OCI-LY1 (cell line): ENCODE data around the gene SAE1.

Experiments used
- CTCF ChIP-seq: fragments of 200-600 bp; sonication (generic), shearing (Covaris generic); IDR thresholded peaks from 2 replicates; pipeline ENCODE4 v1.5.1; 2017; ENCODE audit warnings: mild to moderate bottlenecking, antibody characterized with exemption, low read length, moderate library complexity, mixed read lengths
- EZH2 ChIP-seq: fragments of 200-600 bp; sonication (generic), shearing (Covaris generic); IDR thresholded peaks from 2 replicates; pipeline ENCODE4 v1.8.0; 2017; ENCODE audit warnings: borderline replicate concordance, mixed run types, mild to moderate bottlenecking, antibody characterized with exemption, low read length, moderate library complexity, mixed read lengths

DNA sequence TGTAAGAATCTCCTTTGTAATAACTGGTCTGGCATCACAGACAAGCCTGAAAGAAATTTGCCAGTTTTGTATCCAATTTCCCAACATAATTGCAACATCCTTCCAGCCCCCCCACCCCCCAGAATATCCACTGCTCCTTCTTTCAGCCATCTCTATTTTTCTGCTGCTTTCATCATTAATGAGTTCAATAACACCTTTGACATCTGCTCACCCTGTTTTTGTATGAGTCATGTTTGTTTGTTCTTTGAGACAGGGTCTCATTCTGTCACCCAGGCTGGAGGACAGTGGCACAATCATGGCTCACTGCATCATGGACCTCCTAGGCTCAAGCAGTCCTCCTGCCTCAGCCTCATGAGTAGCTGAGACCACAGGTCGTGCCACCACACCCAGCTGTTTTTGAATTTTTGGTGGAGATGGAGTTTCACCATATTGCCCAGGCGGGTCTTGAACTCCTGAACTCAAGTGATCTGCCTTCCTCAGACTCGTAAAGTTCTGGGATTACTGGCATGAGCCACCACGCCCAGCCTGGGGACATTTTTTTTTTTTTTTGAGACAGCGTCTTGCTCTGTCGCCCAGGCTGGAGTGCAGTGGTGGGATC is 10.1 kb upstream of the SAE1 start:
- TF ChIP-seq CTCF, result no peak
- TF ChIP-seq EZH2, result no peak
